Fibroblast of mammary gland (primary cell): ENCODE results near the gene MUC5B.

Experiments used
- DNase-seq: peaks from one replicate; pipeline ENCODE4 v3.0.0-alpha.2; 2010; ENCODE audit warnings: low read depth
- H3K4me3 ChIP-seq: 2 replicates; pipeline ENCODE4 v1.5.1; 2011; ENCODE audit warnings: low read depth, mild to moderate bottlenecking, low read length, moderate library complexity; ENCODE audit not compliant: control insufficient read depth
- CTCF ChIP-seq: conservative IDR thresholded peaks from 2 replicates; pipeline ENCODE4 v1.5.1; 2011; ENCODE audit warnings: low read depth, low read length, inconsistent platforms; ENCODE audit not compliant: control insufficient read depth, insufficient read depth

Gene MUC5B

GRCh38 chr11:1234054-1234720, 11.3 kb downstream of the MUC5B start:
- TF ChIP-seq CTCF: no peak
- H3K4me3 ChIP-seq: no peak overlapping the region
- DNase-seq: no peak

- TF ChIP-seq CTCF: no peak
Measured at GRCh38 chr11:1234771-1235305, 12.0 kb downstream of the MUC5B start.

GRCh38 chr11:1235306-1235900, 12.5 kb downstream of the MUC5B start:
- H3K4me3 ChIP-seq: no peak overlapping the region
- no peak for DNase-seq
- TF ChIP-seq CTCF: no peak

More at GRCh38 chr11:1234771-1235305, 12.0 kb downstream of the MUC5B start:
- H3K4me3 ChIP-seq: no peak overlapping the region
- no peak for DNase-seq

GRCh38 chr11:1235901-1236315, 13.0 kb downstream of the MUC5B start:
- no peak overlapping the region for H3K4me3 ChIP-seq
- DNase-seq: no peak
- TF ChIP-seq CTCF: no peak

GRCh38 chr11:1236316-1237127, 13.7 kb downstream of the MUC5B start:
- no peak overlapping the region for H3K4me3 ChIP-seq
- TF ChIP-seq CTCF: no peak
- no peak for DNase-seq

GRCh38 chr11:1237128-1237580, 14.3 kb downstream of the MUC5B start:
- no peak overlapping the region for H3K4me3 ChIP-seq
- TF ChIP-seq CTCF: no peak
- no peak for DNase-seq
